Measurements from ENCODE around the gene BTRC.

The BTRC gene

GRCh38 chr10:101569622-101570427 is 215.9 kb downstream of the BTRC start:
- DNase-seq = peak; percentile 76 to 93 (median 89)

GRCh38 chr10:101570428-101571270 is 216.7 kb downstream of the BTRC start:
- DNase-seq = peak in 2 of 3 donors; percentile 28 to 48

GRCh38 chr10:101571271-101571925 is 217.4 kb downstream of the BTRC start:
- no peak for DNase-seq

GRCh38 chr10:101572126-101572525 is 218.2 kb downstream of the BTRC start:
- no peak for DNase-seq

- DNase-seq = no peak
Observed at GRCh38 chr10:101572785-101573184, 218.8 kb downstream of the BTRC start.

GRCh38 chr10:101573885-101574753 is 220.2 kb downstream of the BTRC start:
- no peak for DNase-seq

GRCh38 chr10:101575091-101575490 is 221.1 kb downstream of the BTRC start:
- no peak for DNase-seq

- DNase-seq = no peak
Observed at GRCh38 chr10:101575580-101576210, 221.7 kb downstream of the BTRC start.

- DNase-seq = no peak
Observed at GRCh38 chr10:101576211-101576863, 222.4 kb downstream of the BTRC start.

GRCh38 chr10:101577121-101577871 is 223.3 kb downstream of the BTRC start:
- DNase-seq = no peak

- no peak for DNase-seq
Observed at GRCh38 chr10:101578192-101578591, 224.2 kb downstream of the BTRC start.

- no peak for DNase-seq
Observed at GRCh38 chr10:101578803-101579515, 225.0 kb downstream of the BTRC start.

GRCh38 chr10:101579516-101579870 is 225.5 kb downstream of the BTRC start:
- no peak for DNase-seq

GRCh38 chr10:101580486-101581399 is 226.8 kb downstream of the BTRC start:
- DNase-seq = no peak

- no peak for DNase-seq
Observed at GRCh38 chr10:101585841-101586240, 231.9 kb downstream of the BTRC start.

- DNase-seq = peak; percentile 97 to 98 (median 98)
Observed at GRCh38 chr10:101587725-101588653, 234.0 kb downstream of the BTRC start, which contains the start of the genes DPCD and POLL. TSS of gene DPCD (plus strand) at chr10:101588321. CDS start at chr10:101588337, 16 bp downstream. TSS of gene POLL (minus strand) at chr10:101588257. CDS start at chr10:101587360, 897 bp downstream.

GRCh38 chr10:101588879-101589278 is 234.9 kb downstream of the BTRC start:
- no peak for DNase-seq

Measured in suppressor macrophage treated with lipopolysaccharide for 1 hour (primary cell).